22Rv1 (cell line): ENCODE measurements around the gene PSMC3.

Experiments used
- ZFX ChIP-seq: fragments of 450-650 bp; IDR thresholded peaks from 2 replicates; pipeline ENCODE4 v1.6.1; 2017; ENCODE audit warnings: antibody characterized with exemption, borderline replicate concordance
- TF ChIP-seq, protein P1 (sequence below): fragments of 450-650 bp; IDR thresholded peaks from 2 replicates; pipeline ENCODE4 v1.5.1; 2017; ENCODE audit warnings: mild to moderate bottlenecking

DNA sequence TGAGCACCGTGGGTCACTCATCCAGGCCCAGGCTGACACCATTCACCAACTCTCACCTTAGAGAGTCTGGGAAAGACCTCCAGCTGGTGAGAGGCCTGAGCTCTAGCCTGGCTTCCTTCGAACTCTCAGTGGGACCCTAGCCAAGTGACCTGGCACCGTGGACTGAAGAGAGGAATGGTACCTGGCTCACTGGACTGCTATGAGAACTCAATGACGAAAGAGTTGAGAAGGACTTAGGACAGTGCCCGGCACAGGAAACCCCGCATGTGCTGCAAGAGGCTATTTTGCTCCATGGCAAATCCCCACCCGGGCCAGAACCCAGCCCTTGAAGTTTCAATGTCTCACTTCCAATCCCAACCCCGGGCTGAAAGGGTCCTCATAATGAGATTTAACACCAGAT, 23.3 kb upstream of the PSMC3 start:
- TF ChIP-seq, protein P1, sequence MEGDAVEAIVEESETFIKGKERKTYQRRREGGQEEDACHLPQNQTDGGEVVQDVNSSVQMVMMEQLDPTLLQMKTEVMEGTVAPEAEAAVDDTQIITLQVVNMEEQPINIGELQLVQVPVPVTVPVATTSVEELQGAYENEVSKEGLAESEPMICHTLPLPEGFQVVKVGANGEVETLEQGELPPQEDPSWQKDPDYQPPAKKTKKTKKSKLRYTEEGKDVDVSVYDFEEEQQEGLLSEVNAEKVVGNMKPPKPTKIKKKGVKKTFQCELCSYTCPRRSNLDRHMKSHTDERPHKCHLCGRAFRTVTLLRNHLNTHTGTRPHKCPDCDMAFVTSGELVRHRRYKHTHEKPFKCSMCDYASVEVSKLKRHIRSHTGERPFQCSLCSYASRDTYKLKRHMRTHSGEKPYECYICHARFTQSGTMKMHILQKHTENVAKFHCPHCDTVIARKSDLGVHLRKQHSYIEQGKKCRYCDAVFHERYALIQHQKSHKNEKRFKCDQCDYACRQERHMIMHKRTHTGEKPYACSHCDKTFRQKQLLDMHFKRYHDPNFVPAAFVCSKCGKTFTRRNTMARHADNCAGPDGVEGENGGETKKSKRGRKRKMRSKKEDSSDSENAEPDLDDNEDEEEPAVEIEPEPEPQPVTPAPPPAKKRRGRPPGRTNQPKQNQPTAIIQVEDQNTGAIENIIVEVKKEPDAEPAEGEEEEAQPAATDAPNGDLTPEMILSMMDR, result no peak
- TF ChIP-seq ZFX, result no peak
